ENCODE measurements around the gene CWC15. TPM values are rescaled to one million over a fixed set of nuclear protein-coding genes. Genes with fewer than 3 reads are reported as not detected.

CWC15 gene
- total RNA-seq, 1 experiment from 2014 or later = 58.9 TPM

DNA sequence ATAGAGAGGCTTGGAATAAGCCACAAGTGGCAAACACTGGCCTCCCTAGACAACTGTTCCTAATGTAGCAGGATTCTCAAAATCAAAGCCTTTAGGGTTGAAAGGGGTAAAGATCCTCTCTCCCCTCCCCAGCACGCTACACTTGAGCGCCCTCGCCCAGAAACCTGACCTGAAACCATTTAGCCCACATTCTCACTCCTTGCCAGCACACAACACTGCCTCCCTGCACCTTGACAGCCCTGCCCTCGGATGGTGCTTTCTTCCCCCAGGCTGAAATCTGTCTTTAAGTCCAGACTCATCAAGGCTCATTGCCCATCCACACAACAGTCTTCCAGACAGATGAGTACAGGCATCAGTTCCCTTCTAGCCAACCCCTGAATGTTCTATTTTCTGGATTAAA is 26.5 kb downstream of the CWC15 start:
- in situ Hi-C loops (cut with HindIII; ENCODE audit: low pct_unique_long_range_greater_than_20kb, low sequenced_read_pairs) (no loop called here), intact Hi-C loops (cut with micrococcal nuclease; ENCODE audit: unreplicated experiment) (no loop called here)
- no peaks in the 10 kb centered on the region for H3K36me3 ChIP-seq (ENCODE audit: control insufficient read depth, insufficient read depth, low read length)
- H3K9me3 ChIP-seq (ENCODE audit: control insufficient read depth, insufficient read depth, low read depth, low read length) = no peaks in the 10 kb centered on the region
- H3K27ac ChIP-seq (ENCODE audit: low read length) = no peak overlapping the region
- no peaks in the 10 kb centered on the region for H3K4me1 ChIP-seq (ENCODE audit: control insufficient read depth, insufficient read depth, low read length)
- no peak overlapping the region for H3K4me3 ChIP-seq (ENCODE audit: low read depth in 2 of 2, low read length in 2 of 2)
- CTCF ChIA-PET = no interaction called here
- TF ChIP-seq SIN3A (IDR thresholded peaks at IDR 0.05; ENCODE audit: borderline replicate concordance, insufficient read depth, low read depth, low read length) (no peak), TCF7L2 (IDR thresholded peaks at IDR 0.05; ENCODE audit: low read depth, low read length) (no peak), POLR2AphosphoS5 (IDR thresholded peaks at IDR 0.05; ENCODE audit: low read depth, low read length) (no peak)
- TF ChIP-seq, protein P1, sequence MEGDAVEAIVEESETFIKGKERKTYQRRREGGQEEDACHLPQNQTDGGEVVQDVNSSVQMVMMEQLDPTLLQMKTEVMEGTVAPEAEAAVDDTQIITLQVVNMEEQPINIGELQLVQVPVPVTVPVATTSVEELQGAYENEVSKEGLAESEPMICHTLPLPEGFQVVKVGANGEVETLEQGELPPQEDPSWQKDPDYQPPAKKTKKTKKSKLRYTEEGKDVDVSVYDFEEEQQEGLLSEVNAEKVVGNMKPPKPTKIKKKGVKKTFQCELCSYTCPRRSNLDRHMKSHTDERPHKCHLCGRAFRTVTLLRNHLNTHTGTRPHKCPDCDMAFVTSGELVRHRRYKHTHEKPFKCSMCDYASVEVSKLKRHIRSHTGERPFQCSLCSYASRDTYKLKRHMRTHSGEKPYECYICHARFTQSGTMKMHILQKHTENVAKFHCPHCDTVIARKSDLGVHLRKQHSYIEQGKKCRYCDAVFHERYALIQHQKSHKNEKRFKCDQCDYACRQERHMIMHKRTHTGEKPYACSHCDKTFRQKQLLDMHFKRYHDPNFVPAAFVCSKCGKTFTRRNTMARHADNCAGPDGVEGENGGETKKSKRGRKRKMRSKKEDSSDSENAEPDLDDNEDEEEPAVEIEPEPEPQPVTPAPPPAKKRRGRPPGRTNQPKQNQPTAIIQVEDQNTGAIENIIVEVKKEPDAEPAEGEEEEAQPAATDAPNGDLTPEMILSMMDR (IDR thresholded peaks at IDR 0.05) = no peak
- TF ChIP-seq, protein P2, sequence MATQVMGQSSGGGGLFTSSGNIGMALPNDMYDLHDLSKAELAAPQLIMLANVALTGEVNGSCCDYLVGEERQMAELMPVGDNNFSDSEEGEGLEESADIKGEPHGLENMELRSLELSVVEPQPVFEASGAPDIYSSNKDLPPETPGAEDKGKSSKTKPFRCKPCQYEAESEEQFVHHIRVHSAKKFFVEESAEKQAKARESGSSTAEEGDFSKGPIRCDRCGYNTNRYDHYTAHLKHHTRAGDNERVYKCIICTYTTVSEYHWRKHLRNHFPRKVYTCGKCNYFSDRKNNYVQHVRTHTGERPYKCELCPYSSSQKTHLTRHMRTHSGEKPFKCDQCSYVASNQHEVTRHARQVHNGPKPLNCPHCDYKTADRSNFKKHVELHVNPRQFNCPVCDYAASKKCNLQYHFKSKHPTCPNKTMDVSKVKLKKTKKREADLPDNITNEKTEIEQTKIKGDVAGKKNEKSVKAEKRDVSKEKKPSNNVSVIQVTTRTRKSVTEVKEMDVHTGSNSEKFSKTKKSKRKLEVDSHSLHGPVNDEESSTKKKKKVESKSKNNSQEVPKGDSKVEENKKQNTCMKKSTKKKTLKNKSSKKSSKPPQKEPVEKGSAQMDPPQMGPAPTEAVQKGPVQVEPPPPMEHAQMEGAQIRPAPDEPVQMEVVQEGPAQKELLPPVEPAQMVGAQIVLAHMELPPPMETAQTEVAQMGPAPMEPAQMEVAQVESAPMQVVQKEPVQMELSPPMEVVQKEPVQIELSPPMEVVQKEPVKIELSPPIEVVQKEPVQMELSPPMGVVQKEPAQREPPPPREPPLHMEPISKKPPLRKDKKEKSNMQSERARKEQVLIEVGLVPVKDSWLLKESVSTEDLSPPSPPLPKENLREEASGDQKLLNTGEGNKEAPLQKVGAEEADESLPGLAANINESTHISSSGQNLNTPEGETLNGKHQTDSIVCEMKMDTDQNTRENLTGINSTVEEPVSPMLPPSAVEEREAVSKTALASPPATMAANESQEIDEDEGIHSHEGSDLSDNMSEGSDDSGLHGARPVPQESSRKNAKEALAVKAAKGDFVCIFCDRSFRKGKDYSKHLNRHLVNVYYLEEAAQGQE (IDR thresholded peaks at IDR 0.05; ENCODE audit: insufficient read depth in 1 of 2, low read depth in 2 of 2, low read length in 1 of 2) = no peak
- no peak for ATAC-seq
- DNase-seq (ENCODE audit: low read depth, low spot score) = no peak
- POLR2A ChIA-PET = no interaction called here
- peaks cover 12% of the 10 kb centered on the region for H3K27me3 ChIP-seq (ENCODE audit: control insufficient read depth, insufficient read depth, low read length)
- no TSS peak for BruUV-seq (replicated peaks)

DNA sequence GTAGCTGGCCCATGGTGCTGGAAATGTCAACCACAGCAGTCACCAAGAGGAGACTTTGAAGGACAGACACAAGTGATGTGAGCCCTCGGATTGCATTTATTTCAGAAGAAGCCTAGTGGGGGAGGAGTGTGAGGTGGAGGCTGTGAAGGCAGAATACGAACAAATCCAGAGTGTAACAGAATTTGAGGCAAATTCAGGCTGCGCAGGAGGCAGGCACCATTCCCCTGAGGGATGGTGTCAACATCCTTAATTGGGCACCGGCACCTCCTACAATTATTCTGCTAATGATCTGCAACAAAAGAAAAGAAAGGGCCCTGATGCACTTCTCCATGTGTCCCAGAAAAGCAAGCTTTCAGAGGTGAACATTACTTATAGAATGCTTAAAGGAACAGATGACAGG is 32.2 kb downstream of the CWC15 start:
- Histone ChIP-seq H3K36me3 (ENCODE audit: control insufficient read depth, insufficient read depth, low read length) (no peaks in the 10 kb centered on the region), H3K27ac (ENCODE audit: low read length) (no peak overlapping the region), H3K9me3 (ENCODE audit: control insufficient read depth, insufficient read depth, low read depth, low read length) (no peaks in the 10 kb centered on the region), H3K4me3 (ENCODE audit: low read depth in 2 of 2, low read length in 2 of 2) (no peak overlapping the region), H3K4me1 (ENCODE audit: control insufficient read depth, insufficient read depth, low read length) (no peaks in the 10 kb centered on the region), H3K27me3 (ENCODE audit: control insufficient read depth, insufficient read depth, low read length) (peaks cover 26% of the 10 kb centered on the region)
- ChIA-PET CTCF (interaction anchor here (0.5 kb wide), 1 partner anchor 318 kb away, joined by 6 read pairs; no protein-coding TSS in a partner anchor), POLR2A (no interaction called here)
- ATAC-seq (no peak), DNase-seq (ENCODE audit: low read depth, low spot score) (no peak)
- TF ChIP-seq POLR2AphosphoS5 (IDR thresholded peaks at IDR 0.05; ENCODE audit: low read depth, low read length) (no peak), TCF7L2 (IDR thresholded peaks at IDR 0.05; ENCODE audit: low read depth, low read length) (no peak), SIN3A (IDR thresholded peaks at IDR 0.05; ENCODE audit: borderline replicate concordance, insufficient read depth, low read depth, low read length) (no peak)
- TF ChIP-seq, protein P1 (IDR thresholded peaks at IDR 0.05) = no peak
- TF ChIP-seq, protein P2 (IDR thresholded peaks at IDR 0.05; ENCODE audit: insufficient read depth in 1 of 2, low read depth in 2 of 2, low read length in 1 of 2) = no peak
- BruUV-seq (replicated peaks) = no TSS peak
- intact Hi-C loops (cut with micrococcal nuclease; ENCODE audit: unreplicated experiment) = no loop called here
- in situ Hi-C loops (cut with HindIII; ENCODE audit: low pct_unique_long_range_greater_than_20kb, low sequenced_read_pairs) = no loop called here

All from Panc1 (cell line).